Natural killer cell (primary cell): Measurements from ENCODE around the gene SSMEM1. TPM values are rescaled to one million over a fixed set of nuclear protein-coding genes. Genes with fewer than 3 reads are reported as not detected.
"Not testable (repeated sequence)": the region's sequence is repeated elsewhere in the genome, so short reads cannot be mapped to it uniquely, and the experiment has no call there.

Source experiments
- ATAC-seq, 3 donors: fragments of 150-1000 bp in 2 of 3; fragments of 200-7000 bp in 1 of 3; cut with Tn5 transposase; 1 replicate in 1 of 3; 2 replicates in 2 of 3; pipeline ENCODE4 v1.10.0; 2021; ENCODE audit warnings: mild to moderate bottlenecking in 2 of 3, moderate library complexity in 2 of 3
- DNase-seq, 2 donors: peaks; one replicate each; pipeline versions ENCODE4 v3.0.0 to v3.0.0-alpha.2; 2013 to 2021; ENCODE audit warnings: mixed read lengths in 1 of 2
- H3K27ac ChIP-seq: one replicate; pipeline ENCODE4 v1.5.1; 2013; ENCODE audit warnings: mild to moderate bottlenecking, low read length
- H3K27me3 ChIP-seq: one replicate; pipeline ENCODE4 v1.6.1; 2013; ENCODE audit warnings: low read length; ENCODE audit not compliant: control insufficient read depth, insufficient read depth
- H3K36me3 ChIP-seq: one replicate; pipeline ENCODE4 v1.6.1; 2013; ENCODE audit warnings: low read length; ENCODE audit not compliant: control insufficient read depth, insufficient read depth
- H3K4me1 ChIP-seq: one replicate; pipeline ENCODE4 v1.6.1; 2013; ENCODE audit warnings: low read length; ENCODE audit not compliant: control insufficient read depth, insufficient read depth
- H3K4me3 ChIP-seq: one replicate; pipeline ENCODE4 v1.5.1; 2013; ENCODE audit warnings: low read length
- H3K9me3 ChIP-seq: one replicate; pipeline ENCODE4 v1.6.1; 2013; ENCODE audit warnings: low read length; ENCODE audit not compliant: control insufficient read depth, insufficient read depth
- H3K27ac Mint-ChIP-seq, 2 donors: one replicate each; pipeline ENCODE4 v1.8.0; 2022; ENCODE audit warnings: mild to moderate bottlenecking in 2 of 2, mixed read lengths in 2 of 2, moderate library complexity in 1 of 2
- H3K27me3 Mint-ChIP-seq, 2 donors: one replicate each; pipeline ENCODE4 v1.8.0; 2022; ENCODE audit warnings: low read depth in 2 of 2, mixed read lengths in 2 of 2
- H3K36me3 Mint-ChIP-seq: one replicate; pipeline ENCODE4 v1.8.0; 2022; ENCODE audit warnings: mixed read lengths
- H3K4me1 Mint-ChIP-seq, 2 donors: one replicate each; pipeline ENCODE4 v1.8.0; 2022; ENCODE audit warnings: mixed read lengths in 2 of 2
- H3K4me3 Mint-ChIP-seq: one replicate; pipeline ENCODE4 v1.8.0; 2022; ENCODE audit warnings: mild to moderate bottlenecking, moderate library complexity, mixed read lengths
- H3K9me3 Mint-ChIP-seq, 2 donors: one replicate each; pipeline ENCODE4 v1.8.0; 2022; ENCODE audit warnings: mixed read lengths in 2 of 2
- WGBS: methylation state at CpG from one replicate; pipeline ENCODE4 v1.1.7; 2013; ENCODE audit warnings: missing lambda C conversion rate; ENCODE audit not compliant: insufficient coverage; 5-methylcytosine and 5-hydroxymethylcytosine counted together
- intact Hi-C: fragments of 100-400 bp; cut with micrococcal nuclease; formaldehyde crosslinking; loops from one replicate; pipeline ENCODE4 v1.14.2; 2022
- total RNA-seq, 4 donors: library from RNA; stranded (reverse); fragments of 120-200 nt in 1 of 4; gene quantifications; one replicate each; pipeline versions ENCODE4 v1.2.3 to v1.2.4, GENCODE V29; 2013 to 2022
- TF ChIP-seq, protein P1 (sequence below): fragments of 200-600 bp; IDR thresholded peaks from one replicate; pipeline ENCODE4 v1.8.0; 2022; ENCODE audit warnings: antibody characterized with exemption

SSMEM1 gene
- total RNA-seq, 3 donors from 2014 or later (not counting 1 experiment from before 2014, with no cell fraction given): not detected

DNA sequence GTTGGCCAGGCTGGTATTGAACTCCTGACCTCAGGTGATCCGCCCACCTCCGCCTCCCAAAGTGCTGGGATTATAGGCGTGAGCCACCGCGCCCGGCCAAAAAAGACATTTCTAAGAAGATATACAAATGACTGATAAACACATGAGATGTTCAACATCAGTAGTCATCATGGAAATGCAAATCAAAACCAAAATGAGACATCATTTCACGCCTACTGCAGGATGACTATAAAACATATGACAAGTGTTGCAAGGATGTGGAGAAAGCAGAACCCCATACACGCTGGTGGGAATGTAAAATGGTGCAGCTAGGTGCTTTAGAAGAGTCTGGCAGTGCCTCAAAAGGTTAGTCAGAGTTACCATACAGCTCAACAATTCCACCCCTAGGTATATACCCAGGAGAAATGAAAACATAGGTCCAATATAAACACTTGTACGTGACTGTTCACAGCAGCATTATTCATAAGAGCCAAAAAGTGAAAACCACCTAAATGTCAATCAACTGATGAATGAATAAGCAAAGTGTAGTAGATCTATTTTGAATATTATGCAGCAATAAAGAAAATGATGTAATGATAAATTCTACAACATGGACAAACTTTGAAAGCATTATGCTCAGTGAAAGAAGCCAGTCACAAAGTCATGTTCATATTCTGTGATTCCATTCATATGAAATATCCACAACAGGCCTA lies 26.9 kb upstream of the SSMEM1 start:
- ATAC-seq: no peak
- no peaks in the 10 kb centered on the region for H3K9me3 Mint-ChIP-seq
- Histone ChIP-seq H3K4me1 (no peaks in the 10 kb centered on the region), H3K36me3 (peaks cover 54% of the 10 kb centered on the region), H3K4me3 (no peak overlapping the region), H3K27ac (no peak overlapping the region), H3K9me3 (no peaks in the 10 kb centered on the region), H3K27me3 (no peaks in the 10 kb centered on the region)
- TF ChIP-seq, protein P1, sequence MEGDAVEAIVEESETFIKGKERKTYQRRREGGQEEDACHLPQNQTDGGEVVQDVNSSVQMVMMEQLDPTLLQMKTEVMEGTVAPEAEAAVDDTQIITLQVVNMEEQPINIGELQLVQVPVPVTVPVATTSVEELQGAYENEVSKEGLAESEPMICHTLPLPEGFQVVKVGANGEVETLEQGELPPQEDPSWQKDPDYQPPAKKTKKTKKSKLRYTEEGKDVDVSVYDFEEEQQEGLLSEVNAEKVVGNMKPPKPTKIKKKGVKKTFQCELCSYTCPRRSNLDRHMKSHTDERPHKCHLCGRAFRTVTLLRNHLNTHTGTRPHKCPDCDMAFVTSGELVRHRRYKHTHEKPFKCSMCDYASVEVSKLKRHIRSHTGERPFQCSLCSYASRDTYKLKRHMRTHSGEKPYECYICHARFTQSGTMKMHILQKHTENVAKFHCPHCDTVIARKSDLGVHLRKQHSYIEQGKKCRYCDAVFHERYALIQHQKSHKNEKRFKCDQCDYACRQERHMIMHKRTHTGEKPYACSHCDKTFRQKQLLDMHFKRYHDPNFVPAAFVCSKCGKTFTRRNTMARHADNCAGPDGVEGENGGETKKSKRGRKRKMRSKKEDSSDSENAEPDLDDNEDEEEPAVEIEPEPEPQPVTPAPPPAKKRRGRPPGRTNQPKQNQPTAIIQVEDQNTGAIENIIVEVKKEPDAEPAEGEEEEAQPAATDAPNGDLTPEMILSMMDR: no peak
- H3K4me3 Mint-ChIP-seq: no peak overlapping the region
- H3K27me3 Mint-ChIP-seq: no peaks in the 10 kb centered on the region
- WGBS: 85% methylated on average over 8 of the region's 9 CpGs
- intact Hi-C loops: no loop called here
- H3K4me1 Mint-ChIP-seq: no peaks in the 10 kb centered on the region
- no peak overlapping the region for H3K27ac Mint-ChIP-seq
- peaks cover 11% of the 10 kb centered on the region for H3K36me3 Mint-ChIP-seq
- no peak for DNase-seq

DNA sequence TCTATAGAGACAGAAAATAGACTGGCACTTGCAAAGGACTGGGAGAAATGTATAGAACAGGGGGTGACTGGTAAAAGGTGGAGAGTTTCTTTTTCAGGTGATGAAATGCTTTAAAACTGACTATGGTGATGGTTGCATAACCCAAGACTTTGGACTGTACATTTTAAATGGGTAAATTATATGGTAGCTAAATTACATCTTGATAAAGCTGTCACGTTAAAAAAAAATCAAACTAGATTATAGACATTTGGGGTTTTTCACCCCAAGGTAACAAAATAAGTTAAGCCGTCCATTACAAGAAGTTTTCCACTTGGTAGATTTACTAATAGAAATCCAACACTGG lies 26.4 kb upstream of the SSMEM1 start:
- peaks cover 55% of the 10 kb centered on the region for H3K36me3 ChIP-seq
- no peaks in the 10 kb centered on the region for H3K4me1 ChIP-seq
- no peaks in the 10 kb centered on the region for H3K9me3 ChIP-seq
- no peak overlapping the region for H3K27ac ChIP-seq
- TF ChIP-seq, protein P1: no peak
- Mint-ChIP-seq H3K4me1 (no peaks in the 10 kb centered on the region), H3K4me3 (no peak overlapping the region), H3K9me3 (no peaks in the 10 kb centered on the region), H3K27me3 (no peaks in the 10 kb centered on the region), H3K27ac (no peak overlapping the region), H3K36me3 (peaks cover 11% of the 10 kb centered on the region)
- WGBS: 100% methylated on average over 1 of the region's 2 CpGs
- no peak for DNase-seq
- intact Hi-C loops: no loop called here
- H3K27me3 ChIP-seq: no peaks in the 10 kb centered on the region
- no peak for ATAC-seq
- no peak overlapping the region for H3K4me3 ChIP-seq

DNA sequence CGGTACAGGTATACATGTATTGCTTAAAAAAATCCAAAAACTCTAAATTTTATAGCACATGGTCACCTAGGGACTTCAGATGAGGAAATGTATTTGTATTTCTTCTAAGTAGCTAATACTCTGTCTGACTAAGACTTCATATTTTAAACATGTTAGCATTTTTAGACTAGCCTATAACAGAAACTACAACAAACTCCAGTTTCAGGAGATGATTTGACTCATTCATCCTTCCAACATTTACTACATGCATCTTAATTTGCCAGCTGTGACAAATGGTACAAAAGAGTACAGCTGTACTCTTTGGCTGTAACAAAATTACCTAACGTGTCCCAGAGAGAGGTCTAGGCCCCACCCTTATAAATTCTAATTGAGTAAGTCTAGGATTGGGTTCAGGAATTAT lies 24.7 kb upstream of the SSMEM1 start:
- Mint-ChIP-seq H3K4me3 (no peak overlapping the region), H3K4me1 (no peaks in the 10 kb centered on the region), H3K27ac (no peak overlapping the region), H3K9me3 (no peaks in the 10 kb centered on the region), H3K27me3 (no peaks in the 10 kb centered on the region), H3K36me3 (peaks cover 18% of the 10 kb centered on the region)
- Histone ChIP-seq H3K4me3 (no peak overlapping the region), H3K9me3 (no peaks in the 10 kb centered on the region), H3K36me3 (peaks cover 56% of the 10 kb centered on the region), H3K27me3 (no peaks in the 10 kb centered on the region), H3K4me1 (no peaks in the 10 kb centered on the region), H3K27ac (no peak overlapping the region)
- intact Hi-C loops: no loop called here
- TF ChIP-seq, protein P1: no peak
- WGBS: no CpG with 5 or more reads among the region's 2 CpGs
- no peak for DNase-seq
- no peak for ATAC-seq

DNA sequence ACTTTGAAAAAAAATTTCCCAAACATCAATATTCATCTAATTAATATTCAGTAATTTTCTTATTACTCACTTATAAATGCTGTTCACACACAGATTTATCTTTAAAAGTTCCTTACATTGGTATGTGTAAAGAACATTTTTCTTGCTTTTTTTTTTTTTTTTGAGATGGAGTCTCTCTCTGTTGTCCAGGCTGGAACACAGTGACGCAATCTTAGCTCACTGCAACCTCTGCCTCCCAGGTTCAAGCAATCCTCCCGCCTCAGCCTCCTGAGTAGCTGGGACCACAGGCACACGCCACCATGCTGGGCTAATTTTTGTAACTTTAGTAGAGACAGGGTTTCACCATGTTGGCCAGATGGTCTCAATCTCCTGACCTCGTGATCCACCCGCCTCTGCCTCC lies 23.3 kb upstream of the SSMEM1 start:
- not testable (repeated sequence) for H3K27ac Mint-ChIP-seq, DNase-seq

More for the DNA sequence above, 23.3 kb upstream of the SSMEM1 start:
- H3K4me3 Mint-ChIP-seq, intact Hi-C loops, H3K9me3 Mint-ChIP-seq, ATAC-seq, H3K4me1 ChIP-seq, H3K9me3 ChIP-seq, H3K4me3 ChIP-seq, H3K27me3 ChIP-seq, H3K27me3 Mint-ChIP-seq, H3K4me1 Mint-ChIP-seq, H3K27ac ChIP-seq: not testable (repeated sequence)
- 87% methylated on average over 5 of the region's 5 CpGs for WGBS
- peaks cover 44% of the 10 kb centered on the region for H3K36me3 ChIP-seq
- peaks cover 19% of the 10 kb centered on the region for H3K36me3 Mint-ChIP-seq
